Stimulated activated CD4-positive, alpha-beta T cell treated with anti-CD3 and anti-CD28 coated beads, TNF-alpha, amount 100 ng/mL, for 4 hours (primary cell): ENCODE data around the gene FAAP20.
"Not testable (repeated sequence)": the region's sequence is repeated elsewhere in the genome, so short reads cannot be mapped to it uniquely, and the experiment has no call there.

Source experiments
- DNase-seq, 3 experiments: peaks; one replicate each; pipeline ENCODE4 v3.0.0-alpha.2; 2020; ENCODE audit warnings: low read depth in 3 of 3

The FAAP20 gene

GRCh38 chr1:2158272-2158671 is 36.3 kb downstream of the FAAP20 start:
- no peak for DNase-seq

GRCh38 chr1:2157856-2158255 is 36.7 kb downstream of the FAAP20 start:
- DNase-seq: no peak

GRCh38 chr1:2156866-2157265 is 37.7 kb downstream of the FAAP20 start:
- no peak for DNase-seq

- no peak for DNase-seq
These were observed 38.8 kb downstream of the FAAP20 start for GRCh38 chr1:2155788-2156187.

- no peak for DNase-seq
These were observed 39.4 kb downstream of the FAAP20 start for GRCh38 chr1:2155147-2155598.

GRCh38 chr1:2154022-2154421 is 40.5 kb downstream of the FAAP20 start:
- DNase-seq: no peak

GRCh38 chr1:2152954-2153353 is 41.6 kb downstream of the FAAP20 start:
- DNase-seq: no peak

GRCh38 chr1:2151911-2152310 is 42.7 kb downstream of the FAAP20 start:
- DNase-seq: no peak

- no peak for DNase-seq
These were observed 43.3 kb downstream of the FAAP20 start for GRCh38 chr1:2151252-2151651.

- no peak for DNase-seq
These were observed 43.8 kb downstream of the FAAP20 start for GRCh38 chr1:2150801-2151200.

- DNase-seq: peak in 1 of 3 experiments; percentile 23
These were observed 45.9 kb downstream of the FAAP20 start for GRCh38 chr1:2148691-2149090.

- DNase-seq: not testable (repeated sequence)
These were observed 46.7 kb downstream of the FAAP20 start for GRCh38 chr1:2147869-2148268.

- no peak for DNase-seq
These were observed 47.6 kb downstream of the FAAP20 start for GRCh38 chr1:2146836-2147517.

- no peak for DNase-seq
These were observed 48.4 kb downstream of the FAAP20 start for GRCh38 chr1:2145946-2146835.

- DNase-seq: no peak
These were observed 50.0 kb downstream of the FAAP20 start for GRCh38 chr1:2144501-2145090.

- no peak for DNase-seq
These were observed 50.6 kb downstream of the FAAP20 start for GRCh38 chr1:2143814-2144500.

GRCh38 chr1:2141025-2141424 is 53.5 kb downstream of the FAAP20 start:
- DNase-seq: no peak
